HG02763 (cell line): ENCODE data around the gene TMEM187.
"Not testable (repeated sequence)": the region's sequence is repeated elsewhere in the genome, so short reads cannot be mapped to it uniquely, and the experiment has no call there.

ENCODE experiments used
- ATAC-seq: cut with Tn5 transposase; IDR thresholded peaks from one replicate; pipeline ENCODE4 v1.9.1; 2021; ENCODE audit warnings: mild to moderate bottlenecking, moderate library complexity; ENCODE audit not compliant: unreplicated experiment

The TMEM187 gene

DNA sequence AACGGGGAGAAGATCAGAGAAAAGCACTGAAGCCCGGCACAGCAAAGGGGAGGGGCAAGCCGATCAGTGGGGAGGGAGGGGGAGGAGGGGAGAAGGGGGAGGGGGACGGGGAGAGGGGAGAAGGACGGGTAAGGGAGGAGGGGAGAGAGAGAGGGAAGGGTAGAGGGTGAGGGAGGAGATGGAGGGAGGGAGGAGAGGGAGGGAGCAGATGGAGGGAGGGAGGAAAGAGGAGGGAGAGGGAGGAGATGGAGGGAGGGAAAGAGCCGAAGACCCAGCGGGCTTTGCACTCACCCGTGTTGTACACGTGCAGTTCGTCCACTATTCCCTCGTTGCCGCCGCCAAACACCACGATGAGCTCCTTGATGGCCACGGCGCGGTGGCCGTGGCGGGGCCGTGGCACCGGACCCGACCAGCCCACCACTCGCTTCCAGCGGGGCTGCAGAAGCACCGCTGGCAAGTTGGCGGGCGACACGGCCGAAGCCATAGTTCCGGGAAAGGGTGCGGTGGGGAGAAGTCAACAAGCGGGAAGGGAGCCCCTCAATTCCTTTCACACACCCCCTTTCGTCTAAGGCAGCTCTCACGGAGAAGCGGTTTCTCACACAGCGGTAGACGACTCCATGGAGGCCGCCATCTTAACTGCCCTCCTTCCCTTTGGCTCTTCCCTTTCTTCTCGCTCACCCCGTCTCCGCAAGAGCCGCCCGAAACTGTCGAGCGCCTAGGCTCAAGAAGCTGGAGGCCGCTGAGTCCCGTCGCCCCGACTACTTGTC lies 2.0 kb upstream of the TMEM187 start:
- ATAC-seq = peak; percentile 6

DNA sequence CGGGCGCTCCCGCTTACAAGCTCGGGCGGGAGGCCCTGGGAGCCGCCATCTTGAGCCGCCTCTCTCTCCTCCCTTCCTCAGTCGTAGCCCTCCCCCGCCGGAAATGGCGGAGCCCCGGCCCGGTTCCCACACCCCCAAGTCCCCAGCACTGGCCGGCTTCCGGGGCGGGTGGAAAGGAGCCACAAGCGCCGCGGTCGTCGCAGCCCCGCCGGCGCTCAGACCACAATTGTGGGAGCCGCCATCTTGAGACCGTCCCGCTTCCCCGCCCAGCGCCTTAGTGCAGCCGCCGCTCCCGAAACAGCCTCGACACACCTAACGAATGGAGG lies 1.5 kb upstream of the TMEM187 start:
- peak; percentile 44 for ATAC-seq

DNA sequence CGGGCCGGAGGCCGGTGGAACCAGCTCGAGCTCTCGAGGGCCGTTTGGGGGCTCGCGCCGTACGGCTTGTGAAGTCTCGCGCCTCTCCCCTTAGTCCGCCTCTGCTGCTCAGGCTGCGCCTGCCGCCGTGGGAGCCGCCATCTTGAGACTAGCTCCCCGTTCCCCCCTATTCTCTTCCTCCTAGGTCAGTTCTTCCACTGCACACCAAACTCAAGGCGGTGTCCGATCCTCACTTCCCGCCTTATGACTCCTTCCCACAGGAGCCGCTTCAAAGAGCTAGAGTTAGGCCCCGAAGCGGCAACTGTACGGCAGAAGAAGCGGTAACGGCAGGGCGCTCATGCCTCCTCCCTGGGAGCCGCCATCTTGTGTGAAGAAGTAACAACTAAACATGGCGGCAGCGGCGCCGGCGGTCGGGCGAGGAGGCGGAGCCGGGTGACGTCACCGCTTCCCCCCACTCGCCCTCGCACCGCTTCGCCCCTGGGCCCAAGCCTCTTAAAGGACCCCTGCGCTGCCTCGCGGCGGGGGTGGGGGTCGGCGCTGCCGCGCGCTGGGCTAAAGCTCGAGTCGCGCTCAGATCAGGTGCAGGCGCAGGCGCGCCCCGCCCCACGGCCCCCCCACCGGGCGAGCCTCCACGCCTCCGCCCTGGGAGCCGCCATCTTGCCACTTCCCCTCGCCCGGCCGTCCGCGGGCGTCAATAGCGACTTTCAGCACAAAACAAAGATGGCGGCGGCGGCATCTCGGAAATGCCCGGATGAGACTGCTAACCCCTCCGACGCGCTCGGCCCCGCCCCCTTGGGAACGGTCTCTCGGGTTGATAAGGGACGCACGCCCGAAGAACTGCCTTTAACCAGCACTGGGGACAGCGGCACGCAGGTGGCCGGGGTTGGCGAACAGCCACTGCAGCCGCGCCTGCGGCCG lies 845 bp upstream of the TMEM187 start, which contains the start of gene HCFC1:
HCFC1 (minus strand) TSS at position 369 of the 918 bp plus-strand sequence. CDS start 978 bp downstream, outside the sequence.
- peak; percentile 43 for ATAC-seq

DNA sequence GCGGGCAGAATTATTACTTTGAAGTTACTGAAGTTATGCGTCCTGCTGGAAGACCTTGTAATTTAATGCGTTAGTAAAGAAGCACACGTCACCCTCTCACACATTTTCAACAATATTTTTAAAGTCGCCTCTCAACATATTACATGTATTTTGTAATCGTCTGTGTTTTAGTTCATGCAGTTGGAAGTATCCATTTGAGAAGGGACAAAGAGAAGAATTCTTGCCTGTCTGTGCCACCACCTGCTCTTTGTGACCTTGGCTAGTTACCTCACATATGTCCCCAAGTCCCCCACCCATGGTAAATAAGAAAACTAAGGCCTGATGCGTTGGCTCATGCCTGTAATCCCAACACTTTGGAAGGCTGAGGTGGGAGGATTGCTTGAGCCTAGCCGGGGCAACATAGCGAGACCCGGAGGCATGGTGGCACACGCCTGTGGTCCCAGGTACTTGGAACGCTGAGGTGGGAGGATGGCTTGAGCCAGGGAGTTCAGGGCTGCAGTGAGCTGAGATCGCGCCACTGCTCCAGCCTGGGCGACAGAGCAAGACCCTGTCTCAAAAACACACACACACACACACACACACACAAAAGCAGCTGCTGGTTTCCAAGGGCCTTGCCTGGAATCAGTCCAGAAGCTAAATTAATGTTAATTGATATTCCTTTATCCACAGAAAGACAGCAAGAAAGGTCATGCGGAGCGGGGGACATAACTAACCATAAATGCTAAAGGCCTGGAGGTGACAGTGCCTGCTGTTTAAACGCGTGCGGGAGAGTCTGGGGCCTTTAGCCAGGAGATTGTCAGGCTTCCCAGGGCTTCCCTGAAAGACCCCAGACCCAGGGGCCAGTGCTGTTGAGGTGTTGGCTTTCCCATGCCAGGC lies 811 bp downstream of the TMEM187 start:
- no peak for ATAC-seq

GRCh38 chrX:153974003-153974725 lies 1.6 kb downstream of the TMEM187 start:
- ATAC-seq = no peak

DNA sequence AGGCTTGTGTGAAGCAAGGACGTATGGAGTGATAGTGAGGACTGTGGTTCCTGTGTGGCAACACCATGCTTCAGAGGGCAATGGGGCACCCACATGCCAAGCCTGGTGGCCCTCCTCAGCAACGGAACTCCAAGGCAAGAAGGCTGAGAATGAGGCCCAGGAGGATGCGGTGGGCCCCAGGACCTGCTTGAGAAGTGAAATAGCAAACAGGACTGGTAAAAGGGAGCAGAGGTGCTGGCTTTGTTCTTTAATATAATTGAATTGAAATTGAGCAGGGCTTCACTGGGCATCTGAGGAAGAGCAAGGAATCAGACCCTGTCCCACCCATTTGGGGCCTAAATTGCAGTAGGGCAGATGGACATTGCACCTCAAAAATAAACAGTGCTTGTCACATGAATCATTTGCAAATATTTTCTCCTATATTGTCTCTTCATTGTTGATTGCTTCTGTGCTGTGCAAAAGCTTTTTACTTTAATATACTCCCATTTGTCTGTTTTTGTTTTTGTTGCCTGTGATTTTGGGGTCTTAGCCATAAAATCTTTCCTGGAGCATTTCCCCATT lies 2.3 kb downstream of the TMEM187 start:
- no peak for ATAC-seq

- ATAC-seq = not testable (repeated sequence)
These were observed 7.8 kb downstream of the TMEM187 start for GRCh38 chrX:153980394-153980793.

- no peak for ATAC-seq
These were observed 8.7 kb downstream of the TMEM187 start for GRCh38 chrX:153981231-153981630.

- no peak for ATAC-seq
These were observed 9.4 kb downstream of the TMEM187 start for GRCh38 chrX:153981771-153982533.

GRCh38 chrX:153983321-153983801 lies 10.8 kb downstream of the TMEM187 start:
- ATAC-seq = no peak

GRCh38 chrX:153984351-153985178 lies 12.0 kb downstream of the TMEM187 start:
- ATAC-seq = no peak

DNA sequence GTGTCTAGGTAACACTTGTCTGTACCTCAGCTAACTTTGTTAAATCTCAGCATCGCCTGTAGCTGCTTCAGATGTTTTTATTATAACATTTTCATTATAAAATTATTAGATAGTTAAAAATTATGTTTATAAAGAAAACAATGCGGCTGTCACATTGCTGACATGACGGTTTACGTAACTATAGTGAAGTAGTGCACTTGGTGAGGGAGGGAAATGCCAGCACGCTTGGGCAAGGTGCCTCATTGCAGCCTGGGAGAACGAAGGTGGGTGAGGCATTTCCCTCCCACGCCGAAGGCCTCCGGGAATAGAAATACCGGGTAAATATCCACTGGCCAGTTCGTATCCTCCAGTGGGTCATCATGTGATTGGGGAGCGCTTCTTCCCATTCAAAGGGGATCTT lies 15.9 kb downstream of the TMEM187 start:
- no peak for ATAC-seq

- no peak for ATAC-seq
These were observed 17.6 kb downstream of the TMEM187 start for GRCh38 chrX:153989973-153990655.

DNA sequence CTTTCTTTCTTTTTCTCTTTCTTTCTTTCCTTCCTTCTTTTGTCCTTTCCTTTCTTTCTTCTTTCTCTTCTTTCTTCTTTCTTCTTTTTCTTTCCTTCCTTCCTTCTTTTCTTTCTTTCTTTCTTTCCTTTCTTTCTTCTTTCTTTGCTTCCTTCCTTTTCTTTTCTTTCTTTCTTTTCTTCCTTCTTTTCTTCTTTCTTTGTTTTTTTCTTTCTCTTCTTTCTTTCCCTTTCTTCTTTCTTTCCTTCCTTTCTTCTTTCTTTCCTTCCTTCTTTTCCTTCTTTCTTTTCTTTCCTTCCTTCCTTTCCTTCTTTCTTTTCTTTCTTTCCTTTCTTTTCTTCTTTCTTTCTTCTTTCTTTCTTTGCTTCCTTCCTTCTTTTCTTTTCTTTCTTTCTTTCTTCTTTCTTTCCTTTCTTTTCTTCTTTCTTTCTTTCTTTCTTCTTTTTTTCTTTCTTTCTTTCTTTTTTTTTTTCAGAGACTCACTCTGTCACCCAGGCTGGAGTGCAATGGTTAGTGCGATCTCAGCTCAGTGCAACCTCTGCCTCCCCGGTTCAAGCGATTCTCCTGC lies 18.5 kb downstream of the TMEM187 start:
- ATAC-seq = no peak

DNA sequence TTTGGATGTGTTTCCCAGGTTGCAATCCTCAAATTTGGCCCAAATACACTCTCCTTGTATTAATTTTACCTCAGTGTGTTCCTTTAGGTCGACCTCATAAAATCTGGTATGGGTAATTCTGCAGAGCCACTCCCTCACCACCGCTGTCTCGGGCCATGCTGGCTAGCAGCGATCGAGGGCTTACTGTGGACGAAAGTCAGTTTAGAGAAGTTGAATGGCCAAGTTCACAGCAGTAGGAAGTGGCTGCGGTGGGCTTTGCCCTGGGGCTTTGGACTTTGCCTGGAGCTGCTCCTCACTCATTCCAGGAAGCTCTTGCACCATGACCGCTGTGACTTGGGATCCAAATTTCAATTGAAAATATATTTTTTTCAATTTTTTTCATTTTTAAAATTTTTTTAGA lies 19.6 kb downstream of the TMEM187 start:
- ATAC-seq = no peak

GRCh38 chrX:153993079-153993478 lies 20.5 kb downstream of the TMEM187 start:
- no peak for ATAC-seq

DNA sequence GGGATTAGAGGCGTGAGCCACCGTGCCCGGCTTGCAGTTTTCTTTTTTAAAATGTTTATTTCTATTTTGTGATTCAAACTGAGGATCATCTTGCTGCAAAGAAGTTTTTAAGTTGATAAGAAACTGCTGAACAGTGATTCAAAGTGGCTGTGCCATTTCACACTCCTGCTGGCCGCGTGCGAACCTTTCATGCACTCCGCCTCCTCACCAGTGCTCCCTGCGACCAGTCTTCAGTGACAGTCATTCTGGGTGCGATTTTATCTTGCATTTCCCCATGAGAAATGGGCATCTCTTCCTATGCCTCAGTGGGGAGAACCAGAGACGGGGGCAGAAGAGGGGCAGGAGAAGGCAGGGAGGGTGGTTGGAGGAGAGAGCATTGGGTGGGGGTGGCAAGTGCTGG lies 21.4 kb downstream of the TMEM187 start:
- no peak for ATAC-seq
